GM21825 (cell line): ENCODE measurements around the gene PRKAG3.
A peak's percentile ranks its signal among the peaks of the same experiment; 100 is the strongest.

Source experiments
- ATAC-seq: cut with Tn5 transposase; IDR thresholded peaks from one replicate; pipeline ENCODE4 v1.9.1; 2021; ENCODE audit warnings: mild to moderate bottlenecking, moderate library complexity; ENCODE audit not compliant: unreplicated experiment

Gene PRKAG3

GRCh38 chr2:218831378-218831990 is at the start of gene PRKAG3:
Gene PRKAG3, minus strand, starts transcription at chr2:218831803.
- no peak for ATAC-seq

DNA sequence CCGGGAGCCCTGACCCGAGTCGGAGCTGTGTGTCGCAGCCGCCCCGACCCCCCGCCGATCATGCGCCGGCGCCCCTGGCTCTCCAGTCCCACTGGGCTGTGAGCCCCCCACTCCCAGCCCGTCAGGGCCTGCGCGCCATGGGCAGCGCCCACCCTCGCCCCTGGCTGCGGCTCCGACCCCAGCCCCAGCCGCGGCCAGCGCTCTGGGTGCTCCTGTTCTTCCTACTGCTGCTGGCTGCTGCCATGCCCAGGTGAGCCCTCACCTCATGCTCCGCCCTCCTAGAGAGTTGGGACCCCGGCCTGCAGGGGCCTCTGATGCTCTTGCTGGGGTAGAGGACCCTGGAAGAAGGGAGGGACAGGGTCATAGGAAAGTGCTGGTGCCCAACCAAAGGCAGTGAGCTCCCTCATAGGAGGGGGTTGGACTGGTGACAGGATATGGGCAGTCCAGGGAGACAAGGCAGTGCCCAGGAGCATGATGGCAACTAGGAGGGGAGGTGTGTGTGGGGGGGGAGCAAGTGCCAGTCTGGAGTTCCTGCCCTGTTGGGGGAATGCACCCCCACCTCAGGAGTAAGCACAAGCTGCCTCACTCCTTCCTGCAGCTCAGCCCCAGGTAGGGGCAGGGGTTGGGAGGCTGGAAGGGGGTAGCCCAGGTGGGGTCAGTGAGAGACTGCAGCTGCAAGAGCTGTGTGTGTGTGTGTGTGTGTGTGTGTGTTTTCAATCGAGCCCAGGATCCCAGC is 49.4 kb upstream of the PRKAG3 start:
- ATAC-seq = no peak

GRCh38 chr2:218880102-218880858 is 48.7 kb upstream of the PRKAG3 start, which contains the start of gene WNT10A:
Gene WNT10A, plus strand, starts transcription at chr2:218880852. Its CDS starts 144 bp downstream, at chr2:218880996.
- peak; percentile 63 for ATAC-seq

- ATAC-seq = no peak
Observed at GRCh38 chr2:218879776-218880101, 48.1 kb upstream of the PRKAG3 start.

GRCh38 chr2:218878926-218879761 is 47.5 kb upstream of the PRKAG3 start:
- ATAC-seq = no peak

GRCh38 chr2:218878486-218878885 is 46.9 kb upstream of the PRKAG3 start:
- ATAC-seq = no peak

- ATAC-seq = no peak
Observed at GRCh38 chr2:218877891-218878290, 46.3 kb upstream of the PRKAG3 start.

DNA sequence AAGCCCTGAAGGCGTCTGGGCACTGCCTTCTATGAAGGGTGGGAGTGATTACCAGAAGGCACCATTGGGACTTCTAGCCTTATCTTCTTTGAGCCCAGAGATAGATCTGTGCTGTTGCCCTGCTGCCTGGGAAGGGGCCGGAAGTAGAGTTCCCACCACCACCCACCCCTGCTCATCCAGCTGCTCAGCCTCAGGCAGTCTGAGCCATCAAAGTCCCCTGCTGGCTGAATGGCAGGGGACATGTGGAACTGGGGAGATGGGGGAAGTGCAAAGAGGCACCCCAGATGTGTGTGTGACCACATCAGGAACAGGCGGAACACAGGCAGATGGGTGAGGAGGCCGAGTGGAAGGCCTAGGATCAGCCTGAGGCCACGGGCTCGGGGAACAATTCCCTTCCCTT is 45.7 kb upstream of the PRKAG3 start:
- ATAC-seq = no peak

GRCh38 chr2:218876562-218877219 is 45.1 kb upstream of the PRKAG3 start:
- no peak for ATAC-seq

DNA sequence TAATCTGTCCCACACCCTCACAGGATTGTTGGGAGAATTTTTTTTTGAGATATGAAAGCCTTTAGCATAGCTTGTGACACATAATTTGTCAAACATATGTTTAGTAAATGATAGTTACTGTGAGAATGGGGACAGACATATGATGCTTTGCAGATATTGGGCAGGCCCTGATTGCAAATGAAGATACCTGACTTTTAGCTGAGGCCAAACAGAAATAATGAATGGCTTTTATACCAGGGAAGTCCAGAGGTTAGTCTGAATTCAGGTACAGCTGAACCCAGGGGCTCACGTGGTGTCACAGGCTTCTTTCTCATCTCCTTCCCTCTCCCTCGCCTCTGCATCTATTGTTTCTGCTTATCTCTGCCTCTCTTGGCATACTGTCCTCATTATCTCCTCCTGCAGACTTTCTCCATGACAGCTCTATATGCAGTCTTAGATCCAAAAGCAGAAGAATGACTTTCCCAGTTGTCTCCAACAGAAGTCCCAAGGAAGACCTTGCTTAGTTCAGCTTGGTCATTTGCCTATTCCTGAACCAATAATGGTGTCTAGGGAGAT is 44.2 kb upstream of the PRKAG3 start:
- no peak for ATAC-seq

- no peak for ATAC-seq
Observed at GRCh38 chr2:218873359-218874194, 42.0 kb upstream of the PRKAG3 start.

DNA sequence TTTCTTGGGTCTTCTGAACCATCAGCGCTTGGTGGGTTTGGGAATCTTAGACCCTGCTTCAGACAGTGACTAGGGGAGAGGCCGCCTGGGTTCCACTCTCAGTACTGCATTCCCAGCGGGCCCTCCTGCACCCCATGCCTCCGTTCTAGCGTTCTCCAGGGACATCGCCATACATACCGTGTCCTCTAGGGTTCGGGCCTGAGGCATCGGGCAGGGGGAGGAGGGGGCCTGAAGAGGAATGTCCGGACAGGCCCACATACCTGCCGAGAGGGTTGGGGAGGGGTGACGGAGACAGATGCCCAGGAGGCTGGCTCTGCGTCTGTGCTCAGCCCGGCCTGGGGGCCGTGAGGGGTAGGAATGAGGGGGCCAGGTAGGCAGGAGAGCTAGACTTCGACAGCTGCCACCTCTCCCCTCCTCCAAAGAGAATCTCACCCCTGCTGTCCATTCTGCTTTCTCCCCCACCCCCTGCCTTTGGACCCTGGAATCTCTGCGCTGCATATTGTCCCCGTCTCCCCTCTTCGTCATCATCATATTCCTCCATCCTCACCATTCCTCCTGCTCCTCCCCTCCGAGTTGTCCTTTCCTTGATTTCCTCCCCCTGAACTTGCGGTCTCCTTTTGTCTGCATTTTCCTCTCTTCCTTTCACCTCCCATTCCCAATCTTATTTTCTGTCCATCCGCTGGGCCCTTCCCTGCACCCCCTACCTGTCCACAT is 41.2 kb upstream of the PRKAG3 start:
- ATAC-seq = no peak

DNA sequence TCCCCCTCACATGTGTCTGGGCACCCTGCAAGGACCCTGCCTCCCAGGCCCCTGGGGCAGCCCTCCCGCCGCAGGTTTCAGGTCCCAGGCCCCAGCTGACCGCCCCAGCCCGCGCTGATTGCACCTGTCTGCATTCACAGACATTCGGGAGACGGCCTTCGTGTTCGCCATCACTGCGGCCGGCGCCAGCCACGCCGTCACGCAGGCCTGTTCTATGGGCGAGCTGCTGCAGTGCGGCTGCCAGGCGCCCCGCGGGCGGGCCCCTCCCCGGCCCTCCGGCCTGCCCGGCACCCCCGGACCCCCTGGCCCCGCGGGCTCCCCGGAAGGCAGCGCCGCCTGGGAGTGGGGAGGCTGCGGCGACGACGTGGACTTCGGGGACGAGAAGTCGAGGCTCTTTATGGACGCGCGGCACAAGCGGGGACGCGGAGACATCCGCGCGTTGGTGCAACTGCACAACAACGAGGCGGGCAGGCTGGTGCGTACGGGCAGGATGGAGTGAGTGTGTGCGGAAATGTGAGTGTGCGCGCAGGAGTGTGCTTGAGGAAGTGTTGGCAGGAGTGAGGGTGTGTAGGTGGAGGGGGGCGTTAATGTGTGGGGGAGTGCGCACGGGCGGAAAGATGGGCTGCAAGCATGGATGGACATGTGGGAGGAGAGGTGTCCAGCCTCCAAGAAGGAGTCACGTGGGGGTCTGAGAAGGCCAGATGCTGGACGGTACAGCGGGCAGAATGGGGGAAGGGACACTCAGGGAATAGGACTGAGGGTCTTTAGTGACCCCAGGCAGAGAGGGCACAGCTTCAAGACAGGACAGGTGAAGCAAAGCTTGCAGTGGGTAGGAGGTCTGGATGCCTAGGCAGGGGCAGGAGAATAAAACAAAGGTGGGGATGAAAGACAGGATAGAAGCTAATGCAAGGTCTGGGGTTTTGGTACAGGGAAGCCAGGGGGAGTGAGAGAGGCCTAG is 40.0 kb upstream of the PRKAG3 start:
- no peak for ATAC-seq

- ATAC-seq = no peak
Observed at GRCh38 chr2:218870984-218871344, 39.4 kb upstream of the PRKAG3 start.

GRCh38 chr2:218869064-218869463 is 37.5 kb upstream of the PRKAG3 start:
- no peak for ATAC-seq

DNA sequence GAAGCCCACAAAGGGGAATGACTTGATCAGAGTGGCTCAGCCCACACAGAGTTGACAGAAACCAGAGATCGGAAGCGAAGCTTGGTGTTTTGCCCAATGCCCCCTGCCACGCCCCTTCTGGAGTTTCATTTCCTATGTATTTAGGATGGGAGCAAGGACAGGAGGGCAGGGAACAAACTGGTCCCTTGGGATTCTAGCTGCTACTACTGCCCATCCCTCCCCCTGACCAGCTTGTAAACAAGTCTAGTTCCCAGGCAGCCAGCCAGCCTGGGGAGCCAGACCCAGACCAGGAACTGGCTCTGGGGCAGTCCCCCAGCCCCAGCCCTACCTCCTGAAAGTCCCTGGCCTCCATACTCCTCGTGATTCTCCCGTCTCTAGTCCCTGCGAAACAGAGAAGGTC is 36.3 kb upstream of the PRKAG3 start:
- no peak for ATAC-seq

GRCh38 chr2:218865999-218866398 is 34.4 kb upstream of the PRKAG3 start:
- ATAC-seq = no peak

DNA sequence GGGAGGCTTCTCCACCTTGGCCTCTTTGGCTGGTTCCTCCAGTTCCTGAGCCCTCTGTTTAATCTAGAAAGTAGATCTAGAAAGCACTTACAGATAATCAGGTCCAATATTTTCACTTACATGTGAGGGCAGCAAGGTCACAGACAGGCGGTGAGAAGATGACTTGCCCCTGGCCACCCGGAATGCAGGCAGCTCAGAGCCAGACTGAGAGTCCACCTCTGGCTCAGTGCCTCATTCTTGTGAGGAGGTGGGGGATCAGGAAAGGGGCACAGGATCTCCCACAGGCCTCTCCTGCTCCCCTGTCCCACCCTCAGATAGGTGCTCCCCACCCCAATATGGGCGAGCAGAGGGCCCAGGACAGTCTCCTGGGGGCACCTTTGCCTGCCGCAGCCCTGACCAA is 33.8 kb upstream of the PRKAG3 start:
- ATAC-seq = no peak
